Lower lobe of right lung (tissue), 2 donors: Measurements from ENCODE around the gene MTCH2. TPM values are rescaled to one million over a fixed set of nuclear protein-coding genes. Genes with fewer than 3 reads are reported as not detected.

Experiments
- ATAC-seq, 2 donors: fragments of 200-7000 bp; cut with Tn5 transposase; one replicate each; pipeline ENCODE4 v1.9.1; 2020 to 2022; ENCODE audit warnings: mild to moderate bottlenecking in 2 of 2, moderate library complexity in 2 of 2
- DNase-seq: peaks from one replicate; pipeline ENCODE4 v3.0.0-alpha.2; 2020
- H3K27ac ChIP-seq: fragments of 200-600 bp; one replicate; pipeline ENCODE4 v1.8.0; 2022
- H3K27me3 ChIP-seq: fragments of 200-600 bp; one replicate; pipeline ENCODE4 v1.8.0; 2022; ENCODE audit warnings: low read depth
- H3K36me3 ChIP-seq: fragments of 200-600 bp; one replicate; pipeline ENCODE4 v1.8.0; 2022; ENCODE audit warnings: mild to moderate bottlenecking
- H3K4me1 ChIP-seq: fragments of 200-600 bp; one replicate; pipeline ENCODE4 v1.8.0; 2022
- H3K4me3 ChIP-seq: fragments of 200-600 bp; one replicate; pipeline ENCODE4 v1.8.0; 2022; ENCODE audit warnings: mild to moderate bottlenecking
- H3K9me3 ChIP-seq: fragments of 200-600 bp; one replicate; pipeline ENCODE4 v1.8.0; 2022
- CTCF ChIP-seq: fragments of 200-600 bp; IDR thresholded peaks from one replicate; pipeline ENCODE4 v1.8.0; 2022; ENCODE audit warnings: antibody characterized with exemption, mild to moderate bottlenecking
- intact Hi-C: fragments of 100-400 bp; cut with DNase I; formaldehyde crosslinking; loops from one replicate; pipeline ENCODE4 v1.11.0; 2022
- total RNA-seq: library from RNA; stranded (reverse); fragmentation: NEBNext Ultra II Directional; extraction: Animal tissue kit (Norgen Biotek cat#: 25700); gene quantifications from one replicate; pipeline ENCODE4 v1.2.1, GENCODE V29; 2021
- donor health status: DM: no; HTN: yes; CAD: no; lungs with severe emphysema.

The MTCH2 gene
- total RNA-seq, 1 donor from 2014 or later = 53.1 TPM

DNA sequence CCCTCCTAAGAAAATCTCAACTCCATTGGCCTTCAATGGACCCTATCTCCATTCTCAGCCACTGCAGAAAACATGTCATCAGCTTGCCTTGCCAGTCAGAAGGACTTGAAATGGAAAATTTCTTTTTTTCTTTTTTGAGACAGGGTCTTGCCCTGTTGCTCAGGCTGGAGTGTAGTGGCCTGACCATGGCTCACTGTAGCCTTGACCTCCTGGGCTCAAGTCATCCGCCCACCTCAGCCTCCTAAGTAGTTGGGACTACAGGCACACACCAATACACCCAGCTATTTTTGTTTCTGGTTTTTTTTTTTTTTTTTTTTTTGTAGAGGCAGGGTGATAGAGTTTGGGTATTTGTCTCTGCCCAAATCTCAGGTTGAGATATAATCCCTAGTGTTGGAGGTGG lies 43.8 kb upstream of the MTCH2 start:
- no peak for DNase-seq
- intact Hi-C loops = no loop called here

DNA sequence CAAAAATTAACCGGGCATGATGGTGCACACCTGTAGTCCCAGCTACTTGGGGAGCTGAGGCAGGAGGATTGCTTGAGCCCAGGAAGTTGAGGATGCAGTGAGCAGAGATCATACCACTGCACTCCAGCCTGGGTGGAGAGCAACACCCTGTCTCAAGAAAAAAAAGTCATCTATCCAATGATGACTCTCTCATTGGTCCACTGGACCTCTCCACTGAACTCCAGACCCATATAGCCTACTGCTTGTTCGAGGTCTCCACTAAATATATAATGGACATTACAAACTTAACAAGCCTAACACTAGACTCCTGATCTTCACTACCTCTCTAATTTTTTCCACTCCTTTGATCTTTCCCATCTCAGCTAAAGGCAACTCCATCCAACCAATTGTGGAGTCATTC lies 33.5 kb upstream of the MTCH2 start:
- H3K9me3 ChIP-seq = no peaks in the 10 kb centered on the region
- intact Hi-C loops = no loop called here
- ATAC-seq = no peak
- no peak overlapping the region for H3K27ac ChIP-seq
- no peaks in the 10 kb centered on the region for H3K4me1 ChIP-seq
- no peaks in the 10 kb centered on the region for H3K27me3 ChIP-seq
- no peak for DNase-seq
- TF ChIP-seq CTCF = no peak
- H3K4me3 ChIP-seq = no peak overlapping the region
- H3K36me3 ChIP-seq = no peaks in the 10 kb centered on the region

More for the DNA sequence above, 43.8 kb upstream of the MTCH2 start:
- H3K4me1 ChIP-seq = no peaks in the 10 kb centered on the region
- ATAC-seq = no peak
- no peak for TF ChIP-seq CTCF
- H3K4me3 ChIP-seq = no peak overlapping the region
- H3K9me3 ChIP-seq = no peaks in the 10 kb centered on the region
- no peak overlapping the region for H3K27ac ChIP-seq
- H3K36me3 ChIP-seq = no peaks in the 10 kb centered on the region
- H3K27me3 ChIP-seq = no peaks in the 10 kb centered on the region

DNA sequence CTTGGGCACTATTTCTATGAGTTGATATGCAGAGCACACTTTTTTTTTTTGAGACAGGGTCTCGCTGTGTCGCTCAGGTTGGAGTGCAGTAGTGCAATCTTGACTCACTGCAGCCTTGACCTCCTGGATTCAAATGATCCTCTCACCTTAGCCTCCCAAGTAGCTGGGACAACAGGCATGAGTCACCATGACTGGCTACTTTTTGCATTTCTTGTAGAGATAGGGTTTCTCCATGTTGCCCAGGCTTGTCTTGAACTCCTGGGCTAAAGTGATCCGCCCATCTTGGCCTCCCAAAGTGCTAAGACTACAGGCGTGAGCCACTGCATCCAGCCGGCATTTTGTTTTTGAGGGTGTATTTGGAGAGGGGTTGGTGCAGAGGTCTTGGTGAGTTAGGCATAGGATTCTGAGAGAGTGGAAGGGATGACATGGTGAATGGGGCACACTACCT lies 29.9 kb upstream of the MTCH2 start:
- H3K36me3 ChIP-seq = no peaks in the 10 kb centered on the region
- H3K27me3 ChIP-seq = no peaks in the 10 kb centered on the region
- no peaks in the 10 kb centered on the region for H3K9me3 ChIP-seq
- intact Hi-C loops = no loop called here
- ATAC-seq = no peak
- no peaks in the 10 kb centered on the region for H3K4me1 ChIP-seq
- no peak overlapping the region for H3K27ac ChIP-seq
- no peak overlapping the region for H3K4me3 ChIP-seq
- TF ChIP-seq CTCF = no peak
- DNase-seq = no peak

DNA sequence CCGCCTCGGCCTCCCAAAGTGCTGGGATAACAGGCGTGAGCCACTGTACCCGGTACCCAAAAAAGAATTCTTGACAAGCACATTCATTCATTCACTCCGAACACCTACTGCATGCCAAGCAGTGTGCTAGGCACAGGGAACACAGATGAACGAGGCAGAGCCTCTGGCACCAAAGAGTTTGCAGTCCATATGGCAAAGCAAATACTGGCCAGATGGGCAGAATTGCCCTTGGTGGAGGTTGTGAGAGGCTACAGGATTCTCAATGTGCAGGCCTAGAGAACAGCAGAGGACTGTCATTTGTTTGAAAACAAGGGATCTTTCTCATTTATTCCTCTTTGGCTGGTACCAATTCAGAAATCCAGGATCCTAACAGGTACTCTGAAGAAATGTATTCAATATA lies 27.5 kb upstream of the MTCH2 start:
- intact Hi-C loops = no loop called here
- H3K36me3 ChIP-seq = no peaks in the 10 kb centered on the region
- no peaks in the 10 kb centered on the region for H3K27me3 ChIP-seq
- H3K9me3 ChIP-seq = no peaks in the 10 kb centered on the region
- no peak overlapping the region for H3K27ac ChIP-seq
- ATAC-seq (no peak), DNase-seq (no peak)
- no peak overlapping the region for H3K4me3 ChIP-seq
- no peak for TF ChIP-seq CTCF
- no peaks in the 10 kb centered on the region for H3K4me1 ChIP-seq

DNA sequence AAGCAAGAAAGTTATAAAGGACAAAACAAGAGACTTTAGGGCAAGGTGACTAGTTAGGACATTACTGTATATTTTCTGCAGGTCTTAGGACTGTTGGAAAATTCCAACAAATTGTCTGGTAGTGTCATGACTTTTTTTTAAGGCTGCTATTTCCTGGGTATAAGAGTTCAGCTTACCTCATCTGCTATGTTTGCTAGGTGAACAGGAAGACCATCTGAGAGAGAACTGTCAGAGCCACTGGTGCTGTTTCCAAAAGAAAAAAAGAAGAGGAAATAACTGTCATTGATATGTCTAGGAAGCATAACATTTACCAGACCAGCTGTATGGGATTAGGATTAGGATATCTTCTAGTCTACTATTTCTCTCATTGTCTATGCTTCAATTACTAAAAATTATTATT lies 26.3 kb upstream of the MTCH2 start:
- Histone ChIP-seq H3K36me3 (no peaks in the 10 kb centered on the region), H3K4me1 (no peaks in the 10 kb centered on the region), H3K27me3 (no peaks in the 10 kb centered on the region), H3K27ac (no peak overlapping the region), H3K9me3 (no peaks in the 10 kb centered on the region), H3K4me3 (no peak overlapping the region)
- TF ChIP-seq CTCF = no peak
- intact Hi-C loops = no loop called here
- no peak for DNase-seq
- no peak for ATAC-seq

- no peak overlapping the region for H3K27ac ChIP-seq
Measured at GRCh38 chr11:47667555-47667954, 25.2 kb upstream of the MTCH2 start.

More at GRCh38 chr11:47667555-47667954, 25.2 kb upstream of the MTCH2 start:
- Histone ChIP-seq H3K27me3 (no peaks in the 10 kb centered on the region), H3K9me3 (no peaks in the 10 kb centered on the region), H3K4me3 (no peak overlapping the region), H3K4me1 (no peaks in the 10 kb centered on the region), H3K36me3 (no peaks in the 10 kb centered on the region)
- ATAC-seq (no peak), DNase-seq (no peak)
- no peak for TF ChIP-seq CTCF
- intact Hi-C loops = no loop called here
